GM18868 (cell line): ENCODE data around the gene RPL3.
"Not testable (repeated sequence)": the region's sequence is repeated elsewhere in the genome, so short reads cannot be mapped to it uniquely, and the experiment has no call there.

ENCODE experiments used
- ATAC-seq: cut with Tn5 transposase; IDR thresholded peaks from one replicate; pipeline ENCODE4 v1.9.1; 2021; ENCODE audit warnings: mild to moderate bottlenecking, moderate library complexity; ENCODE audit not compliant: unreplicated experiment

The RPL3 gene

DNA sequence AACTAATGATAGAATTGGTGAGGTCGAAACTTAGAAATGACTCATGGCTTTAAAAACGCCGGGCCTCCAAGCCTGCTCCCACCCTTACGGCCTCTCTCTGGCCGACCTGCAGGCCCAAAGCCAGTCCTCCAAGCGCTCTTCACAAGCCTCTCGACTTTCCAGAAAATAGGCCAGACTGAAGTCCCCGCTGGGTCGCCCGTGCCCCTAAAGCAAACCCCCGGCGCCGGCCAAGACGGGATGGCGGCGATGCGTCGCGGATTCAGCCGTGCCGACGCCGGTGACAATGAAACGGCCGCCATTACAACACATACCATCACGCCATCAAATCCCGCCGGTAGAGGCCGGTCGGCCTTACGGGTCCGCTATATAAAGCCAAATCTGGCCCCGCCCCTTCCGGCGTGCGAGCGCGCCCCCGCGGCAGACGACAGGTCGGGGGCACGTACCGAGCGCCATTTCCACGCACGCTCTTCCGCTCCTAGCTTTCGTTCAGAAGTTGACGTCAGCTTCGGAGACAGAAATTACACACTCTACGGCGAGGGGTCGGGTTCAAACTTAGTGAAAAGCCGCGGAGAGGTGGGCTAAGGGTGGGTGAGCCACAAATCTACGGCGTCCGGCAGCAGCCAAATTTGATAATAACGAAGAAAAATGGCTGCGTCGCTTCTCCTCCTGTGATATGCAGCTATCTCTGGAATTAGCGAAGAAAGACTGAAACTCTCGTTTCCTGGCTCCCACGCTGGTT, at the start of gene RPL3:
TSS of gene RPL3 (minus strand) at position 340 of the 739 bp plus-strand sequence. CDS start at position 314, 26 bp downstream.
- ATAC-seq = peak; percentile 76

DNA sequence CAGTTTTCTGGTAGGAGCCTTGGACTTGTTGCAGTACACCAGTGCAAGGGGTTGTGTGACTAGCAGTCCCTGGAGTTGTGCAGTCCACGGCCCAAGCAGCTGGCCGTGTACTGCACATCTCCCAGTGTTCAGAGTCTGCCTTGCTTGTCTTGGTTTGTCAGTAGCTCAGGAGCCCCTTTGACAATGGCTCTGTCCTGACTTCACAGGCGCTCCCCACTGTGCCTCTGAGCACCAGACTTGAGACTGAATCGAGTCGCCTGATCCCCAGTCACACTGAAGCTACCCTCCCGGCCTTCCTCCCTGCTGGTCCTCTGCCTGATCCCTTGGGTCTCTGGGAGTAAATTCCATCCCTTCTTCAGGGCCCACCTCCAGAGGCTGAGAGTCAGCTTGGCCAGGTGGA, 49.8 kb upstream of the RPL3 start:
- ATAC-seq = no peak

DNA sequence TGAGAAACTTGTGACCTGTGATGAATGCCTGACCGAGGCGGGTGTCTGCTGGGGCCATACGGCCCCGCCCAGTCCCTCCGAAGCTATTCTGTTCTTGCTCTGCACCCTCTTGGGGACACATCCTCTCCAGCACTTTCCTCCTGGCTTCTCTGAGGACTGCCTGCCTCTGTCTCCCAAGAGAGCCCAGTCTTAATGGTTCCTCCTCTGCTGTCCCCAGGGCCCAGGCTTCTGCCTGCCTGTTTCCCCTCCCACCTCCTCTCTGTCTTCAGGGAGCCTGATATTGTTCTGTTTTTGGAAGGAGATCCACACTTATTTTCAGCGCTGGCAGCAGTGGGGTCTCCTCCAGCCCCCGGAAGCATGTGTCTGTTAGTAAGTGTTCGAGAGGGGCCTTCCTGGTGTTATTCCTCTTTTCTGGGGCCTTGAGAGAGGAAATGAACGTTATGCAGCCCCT, 49.1 kb upstream of the RPL3 start:
- ATAC-seq = no peak

DNA sequence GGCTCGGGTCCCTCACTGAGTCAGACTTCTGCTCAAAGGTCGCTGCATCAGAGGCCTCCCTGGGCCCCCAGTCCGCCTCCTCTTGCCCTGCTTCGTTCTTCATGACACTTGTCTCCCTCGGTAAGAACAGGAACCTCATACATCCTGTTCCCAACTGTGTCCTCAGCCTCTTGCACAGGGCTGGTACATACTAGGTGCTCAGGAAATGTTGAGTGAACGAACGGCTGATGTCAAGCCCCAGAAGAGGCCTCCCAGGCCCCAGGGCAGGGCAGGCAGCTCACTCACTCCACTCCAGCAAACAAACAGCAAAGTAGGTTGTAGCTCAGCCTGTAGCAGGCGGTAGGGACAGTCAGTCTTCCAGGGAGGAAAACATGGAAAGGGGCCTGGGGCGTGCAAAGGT, 47.6 kb upstream of the RPL3 start:
- ATAC-seq = no peak

DNA sequence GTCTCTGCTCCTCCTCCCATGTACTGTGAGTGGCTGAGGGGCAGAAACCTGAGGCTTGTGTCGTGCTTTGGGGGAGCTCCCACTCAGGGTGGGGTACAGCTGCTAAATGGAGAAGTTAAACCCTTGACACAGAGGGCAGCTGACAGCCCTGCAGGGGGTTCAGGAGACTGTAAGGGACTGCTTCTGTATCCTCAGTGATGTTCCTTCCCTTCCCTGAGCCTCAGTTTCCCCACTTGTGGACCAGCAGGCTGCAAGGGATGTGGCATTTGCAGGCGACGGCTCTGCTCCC, 46.0 kb upstream of the RPL3 start:
- no peak for ATAC-seq

DNA sequence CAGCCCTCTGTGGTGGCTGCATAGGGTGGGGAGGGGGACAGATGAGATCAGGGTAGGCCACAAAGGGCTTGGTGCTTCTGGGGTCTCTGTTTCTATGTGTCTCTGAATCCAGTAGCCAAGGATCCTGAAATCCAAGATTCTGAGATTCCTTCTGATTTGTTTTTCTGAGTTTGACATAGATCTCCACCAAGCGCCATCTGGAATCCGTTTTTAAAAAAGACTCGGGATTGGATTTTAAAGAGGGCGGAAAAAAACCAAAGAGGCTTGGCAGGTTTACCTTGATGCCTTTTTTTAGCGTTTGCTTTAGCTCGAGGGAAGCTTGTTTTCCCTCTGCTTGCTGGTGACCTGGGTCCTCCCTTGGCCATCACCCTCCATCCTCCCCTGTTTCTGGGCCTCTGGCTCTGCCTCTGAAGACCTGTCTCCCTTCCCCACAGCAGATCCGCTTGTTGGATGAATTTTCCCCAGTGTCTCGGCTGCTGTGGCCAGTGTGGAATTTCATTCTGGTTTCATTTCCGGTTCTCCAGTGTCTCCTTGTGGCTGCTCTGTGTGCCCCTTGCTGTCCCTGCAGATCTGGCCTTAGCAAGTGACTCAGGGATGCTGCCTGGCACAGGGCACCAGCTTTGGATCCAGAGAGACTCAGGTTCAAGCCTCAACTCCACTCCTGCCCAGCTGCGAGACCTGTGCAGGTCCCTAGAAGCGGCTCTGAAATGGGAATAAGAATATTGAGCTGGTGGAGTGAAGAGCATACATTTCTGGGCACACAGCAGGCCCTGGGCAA, 45.5 kb upstream of the RPL3 start:
- ATAC-seq = no peak

DNA sequence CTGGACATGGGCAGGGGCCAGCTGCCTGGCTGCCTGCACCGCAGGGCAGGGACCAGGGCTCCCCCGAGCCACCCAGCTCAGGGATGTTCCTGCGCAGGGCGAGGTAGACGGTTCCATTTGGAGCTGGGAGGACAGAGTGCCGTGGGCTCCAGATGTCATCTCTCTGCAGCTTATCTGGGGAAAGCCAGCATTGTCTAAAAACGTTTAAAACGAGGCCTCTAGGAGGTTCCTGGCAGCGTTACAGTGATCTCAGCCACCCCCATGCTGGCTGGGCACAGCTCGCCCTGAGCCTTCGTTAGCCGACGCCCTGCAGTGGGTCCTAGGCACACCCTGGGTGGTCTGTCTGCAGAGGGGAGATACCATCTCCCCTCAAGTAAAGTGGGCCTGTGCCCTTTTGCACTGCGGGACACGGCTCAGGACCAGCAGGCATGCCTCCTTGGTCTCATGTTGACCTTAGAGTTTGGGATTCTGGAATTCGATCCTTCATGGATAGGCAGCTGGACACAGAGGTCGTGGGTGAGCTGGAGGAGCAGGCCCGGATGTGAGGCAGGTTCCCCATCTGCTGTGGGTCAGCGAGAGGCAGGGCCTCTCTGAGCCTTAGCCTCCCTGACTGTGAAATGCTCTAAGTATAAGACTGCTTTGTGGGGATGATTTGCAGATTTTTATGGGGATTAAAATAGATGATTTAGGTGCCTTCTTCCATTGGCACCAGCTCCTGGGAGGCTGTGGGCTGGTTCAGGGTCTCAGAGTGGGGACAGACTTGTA, 44.5 kb upstream of the RPL3 start:
- ATAC-seq = no peak

DNA sequence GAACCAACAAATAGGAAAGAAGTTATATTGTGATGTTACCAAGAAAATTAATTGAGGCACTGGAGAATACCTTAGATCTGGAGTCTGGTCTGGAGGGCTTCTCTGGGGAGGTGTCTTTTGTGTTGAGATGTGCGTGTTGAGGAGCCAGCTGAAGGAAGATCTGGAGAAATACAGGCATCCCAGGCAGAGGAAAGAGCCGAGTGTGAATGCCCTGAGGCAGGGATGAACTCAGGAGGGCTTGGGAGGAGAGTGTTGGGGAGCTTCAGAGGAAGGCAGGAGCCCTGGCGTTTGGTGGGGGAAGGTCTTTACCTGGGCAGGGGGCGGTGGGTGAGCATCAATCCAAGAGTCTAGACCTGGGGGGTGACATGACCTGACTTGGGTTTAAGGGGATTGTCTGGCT, 43.5 kb upstream of the RPL3 start:
- no peak for ATAC-seq

DNA sequence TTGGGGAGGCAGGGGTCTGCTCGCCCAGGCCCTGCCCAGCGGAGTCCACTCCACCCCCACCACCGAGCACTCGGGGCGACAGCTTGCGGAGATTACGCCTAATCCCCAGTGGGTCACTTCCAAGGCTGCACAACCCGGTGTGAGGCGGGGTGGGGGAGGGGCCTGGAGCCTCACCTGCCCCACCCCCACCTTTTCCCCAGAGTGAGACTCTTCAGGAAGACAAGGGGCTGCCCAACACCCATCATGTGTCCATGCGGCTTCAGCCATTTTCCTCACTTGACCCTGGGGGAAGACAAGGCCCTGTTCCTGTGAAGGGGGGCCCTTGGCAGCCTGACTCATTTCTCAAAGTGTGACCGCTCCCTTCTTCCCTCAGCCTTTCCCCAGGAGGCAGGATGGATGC, 42.8 kb upstream of the RPL3 start:
- ATAC-seq = no peak

DNA sequence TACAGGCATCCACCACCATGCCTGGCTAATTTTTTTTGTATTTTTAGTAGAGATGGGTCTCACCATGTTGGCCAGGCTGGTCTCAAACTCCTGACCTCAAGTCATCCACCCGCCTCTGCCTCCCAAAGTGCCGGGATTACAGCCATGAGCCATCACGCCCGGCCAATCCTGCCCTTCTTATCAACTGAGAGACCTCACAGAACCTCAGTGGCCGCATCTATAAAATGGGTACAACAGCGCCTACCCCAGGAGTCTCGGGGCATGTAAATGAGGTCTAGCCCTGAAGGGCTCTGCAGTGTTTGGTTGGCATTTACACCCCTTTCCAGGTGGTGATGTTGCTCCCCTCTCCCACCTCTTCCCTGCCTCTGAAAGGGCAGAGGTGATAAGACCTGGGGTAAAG, 42.1 kb upstream of the RPL3 start:
- ATAC-seq = no peak

DNA sequence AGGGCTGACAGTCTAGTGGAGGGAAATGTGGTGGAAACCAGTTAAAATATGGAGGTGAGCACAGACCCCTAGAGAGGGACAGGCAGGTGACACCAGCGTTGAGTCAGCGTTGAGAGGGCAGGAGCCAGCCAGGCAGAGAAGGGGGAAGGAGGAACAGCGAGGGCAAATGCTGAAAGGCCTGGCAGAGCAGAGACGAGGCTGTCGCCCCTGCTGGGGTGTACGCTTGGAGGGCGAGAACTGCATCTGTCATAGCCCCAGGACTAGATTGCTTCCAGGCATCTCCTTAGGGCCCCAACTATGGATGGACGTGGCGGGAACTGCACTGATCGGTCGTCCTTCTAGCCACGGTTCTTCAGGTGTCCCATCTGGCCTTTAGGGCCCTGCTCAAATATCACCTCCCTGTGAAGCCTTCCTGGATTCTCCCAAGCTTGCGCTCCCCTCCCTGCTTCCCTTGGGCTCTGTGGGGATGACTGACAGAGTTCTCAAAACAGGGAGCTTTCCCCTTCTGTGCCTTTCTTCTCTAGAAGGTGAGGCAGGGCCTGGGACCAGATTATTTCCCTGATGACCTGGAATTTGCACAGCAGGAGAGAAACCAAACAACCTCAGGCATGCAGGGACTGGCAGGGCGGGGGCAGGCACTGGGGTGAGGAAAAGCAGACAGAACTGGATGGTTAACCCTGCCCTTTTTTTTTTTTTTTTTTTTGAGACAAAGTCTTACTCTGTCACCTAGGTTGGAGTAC, 41.4 kb upstream of the RPL3 start:
- no peak for ATAC-seq

DNA sequence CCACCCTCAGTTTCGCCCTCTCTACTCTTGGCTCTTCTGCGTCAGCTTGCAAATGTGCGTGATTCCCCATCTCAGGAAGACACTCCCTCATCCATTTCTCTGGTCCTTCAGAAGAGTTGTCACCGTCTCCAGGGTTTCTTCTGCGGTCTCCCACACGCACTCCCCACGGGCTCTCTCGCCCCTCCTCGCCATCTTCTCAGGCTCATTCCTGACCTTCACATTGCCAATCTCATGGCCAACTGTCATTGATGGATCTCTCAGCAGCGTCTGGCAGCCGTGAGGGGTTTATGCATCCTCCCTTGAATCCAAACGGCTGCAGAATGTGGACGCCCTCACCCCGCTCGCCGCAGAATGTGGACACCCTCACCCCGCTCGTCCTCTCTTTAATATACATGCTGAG, 40.8 kb upstream of the RPL3 start:
- no peak for ATAC-seq

DNA sequence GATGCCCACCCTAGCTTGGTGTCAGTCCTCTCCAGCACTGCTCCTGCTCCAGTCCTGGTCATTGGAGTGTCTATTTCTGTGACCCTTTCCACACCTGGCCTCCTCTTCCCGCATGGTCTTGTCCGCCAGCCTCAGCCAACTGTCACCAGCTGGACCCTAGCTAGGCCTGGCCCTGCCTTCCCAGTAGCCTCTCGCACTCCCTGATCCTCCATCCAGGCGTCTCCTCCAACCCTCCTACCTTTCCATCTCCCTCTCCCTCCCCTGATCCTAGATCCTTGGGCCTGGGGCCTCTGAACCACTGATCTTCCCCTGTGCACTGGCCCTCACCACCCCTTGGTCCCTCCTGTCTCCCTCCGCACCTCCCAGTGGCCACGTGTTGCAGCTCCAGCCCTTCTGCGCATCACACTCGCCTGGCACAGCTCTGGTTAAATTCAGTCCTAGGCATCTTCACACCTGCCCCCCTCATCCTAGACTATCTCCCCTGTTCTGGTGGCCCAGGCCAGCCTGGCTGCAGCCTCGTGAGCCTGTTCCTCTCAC, 40.3 kb upstream of the RPL3 start:
- ATAC-seq = no peak

DNA sequence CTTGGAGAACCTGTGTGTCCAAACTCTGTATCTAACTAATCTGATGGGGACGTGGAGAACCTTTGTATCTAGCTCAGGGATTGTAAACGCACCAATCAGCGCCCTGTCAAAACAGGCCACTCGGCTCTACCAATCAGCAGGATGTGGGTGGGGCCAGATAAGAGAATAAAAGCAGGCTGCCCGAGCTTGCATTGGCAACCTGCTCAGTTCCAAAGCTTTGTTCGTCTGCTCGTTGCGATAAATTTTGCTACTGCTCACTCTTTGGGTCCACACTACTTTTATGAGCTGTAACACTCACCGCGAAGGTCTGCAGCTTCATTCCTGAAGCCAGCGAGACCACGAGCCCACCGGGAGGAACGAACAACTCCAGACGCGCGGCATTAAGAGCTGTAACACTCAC, 38.8 kb upstream of the RPL3 start:
- ATAC-seq = not testable (repeated sequence)

DNA sequence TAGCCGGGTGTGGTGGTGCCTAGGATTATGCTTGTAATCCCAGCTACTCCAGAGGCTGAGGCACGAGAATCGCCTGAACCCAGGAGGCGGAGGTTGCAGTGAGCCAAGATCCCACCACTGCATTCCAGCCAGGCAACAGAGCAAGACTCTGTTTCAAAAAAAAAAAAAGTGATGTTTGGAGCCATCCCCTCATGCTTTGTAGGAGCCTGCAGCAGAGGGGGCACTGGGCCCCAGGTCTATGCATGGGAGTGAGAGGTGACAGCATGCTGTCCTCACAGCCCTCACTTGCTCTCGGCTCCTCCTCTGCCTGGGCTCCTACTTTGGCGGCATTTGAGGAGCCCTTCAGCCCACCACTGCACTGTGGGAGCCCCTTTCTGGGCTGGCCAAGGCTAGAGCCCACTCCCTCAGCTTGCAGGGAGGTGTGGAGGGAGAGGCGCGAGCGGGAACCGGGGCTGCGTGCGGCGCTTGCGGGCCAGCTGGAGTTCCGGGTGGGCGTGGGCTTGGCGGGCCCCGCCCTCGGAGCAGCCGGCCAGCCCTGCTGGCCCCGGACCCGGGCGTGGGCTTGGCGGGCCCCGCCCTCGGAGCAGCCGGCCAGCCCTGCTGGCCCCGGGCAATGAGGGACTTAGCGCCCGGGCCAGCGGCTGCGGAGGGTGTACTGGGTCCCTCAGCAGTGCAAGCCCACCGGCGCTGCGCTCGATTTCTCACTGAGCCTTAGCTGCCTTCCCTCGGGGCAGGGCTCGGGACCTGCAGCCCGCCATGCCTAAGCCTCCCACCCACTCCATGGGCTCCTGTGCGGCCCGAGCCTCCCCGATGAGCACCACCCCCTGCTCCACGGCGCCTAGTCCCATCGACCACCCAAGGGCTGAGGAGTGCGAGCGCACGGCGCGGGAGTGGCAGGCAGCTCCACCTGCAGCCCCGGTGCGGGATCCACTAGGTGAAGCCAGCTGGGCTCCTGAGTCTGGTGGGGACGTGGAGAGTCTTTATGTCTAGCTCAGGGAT, 38.0 kb upstream of the RPL3 start:
- ATAC-seq = not testable (repeated sequence)

DNA sequence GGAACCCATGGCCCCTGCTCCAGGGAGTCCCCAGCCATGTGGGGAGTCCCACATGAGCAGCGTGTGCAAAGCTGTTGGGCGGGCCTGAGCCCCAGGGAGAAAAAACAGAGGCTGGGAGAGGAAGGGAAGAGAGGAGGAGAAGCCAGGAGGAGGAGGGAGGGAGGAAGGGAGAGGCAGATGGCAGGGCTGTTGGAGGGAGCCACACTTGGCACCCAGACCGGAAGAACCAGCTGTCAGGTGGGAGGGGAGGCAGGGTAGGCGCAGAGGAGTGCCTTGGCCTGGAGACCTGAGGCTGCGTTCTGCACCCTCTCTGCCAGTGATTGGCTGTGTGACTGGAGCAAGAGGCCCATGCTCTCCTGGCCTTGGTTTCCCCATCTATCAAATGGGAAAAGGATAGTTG, 37.0 kb upstream of the RPL3 start:
- no peak for ATAC-seq

DNA sequence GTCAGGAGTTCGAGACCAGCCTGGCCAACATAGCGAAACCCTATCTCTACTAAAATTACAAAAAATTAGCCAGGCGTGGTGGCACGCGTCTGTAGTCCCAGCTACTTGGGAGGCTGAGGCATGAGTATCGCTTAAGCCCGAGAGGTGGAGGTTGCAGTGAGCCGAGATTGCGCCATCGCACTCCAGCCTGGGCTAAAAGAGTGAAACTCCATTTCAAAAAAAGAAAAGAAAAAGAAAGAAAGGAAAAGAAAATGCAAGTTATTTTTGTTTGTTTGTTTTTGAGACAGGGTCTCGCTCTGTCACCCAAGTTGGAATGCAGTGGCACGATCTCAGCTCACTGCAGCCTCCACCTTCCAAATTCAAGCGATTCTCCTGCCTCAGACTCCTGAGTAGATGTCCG, 36.4 kb upstream of the RPL3 start:
- ATAC-seq = not testable (repeated sequence)

DNA sequence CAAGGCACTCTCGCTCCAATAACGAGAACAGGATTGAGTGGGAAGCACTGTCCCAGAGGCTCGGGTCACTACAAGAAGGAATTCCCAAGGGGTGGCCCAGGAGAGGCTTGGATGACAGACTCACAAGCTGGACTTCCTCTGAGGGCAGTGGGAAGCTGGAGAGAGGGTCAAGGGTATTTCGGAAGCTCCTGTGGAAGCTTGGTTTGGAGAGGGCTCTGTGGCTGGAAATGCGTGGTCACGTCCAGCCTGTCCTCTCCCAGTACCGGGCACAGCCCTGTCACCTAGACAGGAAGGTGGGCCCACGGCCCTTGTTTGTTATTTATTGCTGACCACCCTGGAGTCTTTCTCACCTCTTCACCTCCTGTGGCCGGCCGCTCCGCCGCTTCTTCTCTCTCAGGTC, 35.7 kb upstream of the RPL3 start:
- no peak for ATAC-seq

DNA sequence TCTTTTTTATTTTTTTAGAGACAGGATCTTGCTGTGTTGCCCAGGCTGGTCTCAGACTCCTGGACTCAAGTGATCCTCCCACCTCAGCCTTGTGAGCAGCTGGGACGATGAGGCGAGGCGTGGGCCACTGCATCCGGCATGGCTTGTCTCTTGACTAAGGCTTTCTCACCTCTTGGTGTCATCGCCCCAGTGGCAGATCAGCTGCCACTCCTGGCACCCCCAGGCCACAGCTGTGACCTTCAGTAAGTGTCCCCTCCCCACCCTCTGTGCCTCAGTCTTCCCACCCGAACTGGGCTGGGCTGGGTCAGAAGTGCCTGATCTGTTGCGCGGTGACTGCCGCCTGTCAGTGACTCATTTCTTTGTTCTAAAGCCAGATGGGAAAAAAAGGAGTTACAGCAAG, 33.9 kb upstream of the RPL3 start:
- ATAC-seq = no peak
